CD14-positive monocyte (primary cell): Measurements from ENCODE around the gene MYO15B. TPM values are rescaled to one million over a fixed set of nuclear protein-coding genes. Genes with fewer than 3 reads are reported as not detected.
"Not testable (repeated sequence)": the region's sequence is repeated elsewhere in the genome, so short reads cannot be mapped to it uniquely, and the experiment has no call there.

Experiments used
- DNase-seq, 3 donors: peaks; one replicate each; pipeline ENCODE4 v3.0.0-alpha.2; 2011 to 2022
- H2AFZ ChIP-seq: 2 replicates; pipeline ENCODE4 v1.6.0; 2012; ENCODE audit warnings: mild to moderate bottlenecking, low read depth, low read length, inconsistent platforms; ENCODE audit not compliant: insufficient read depth, poor library complexity, severe bottlenecking
- H3K27ac ChIP-seq, 2 donors: 1 replicate in 1 of 2; 2 replicates in 1 of 2; pipeline ENCODE4 v1.5.1; 2012 to 2013; ENCODE audit warnings: low read length in 2 of 2, control low read depth in 1 of 2, inconsistent platforms in 1 of 2, low read depth in 1 of 2, mild to moderate bottlenecking in 1 of 2
- H3K27me3 ChIP-seq, 2 donors: one replicate each; pipeline versions ENCODE4 v1.6.0 to v1.6.1; 2011 to 2013; ENCODE audit warnings: low read length in 2 of 2; ENCODE audit not compliant: control insufficient read depth in 2 of 2, insufficient read depth in 2 of 2
- H3K36me3 ChIP-seq, 2 donors: replicated peaks in 1 of 2; 1 replicate in 1 of 2; 2 replicates in 1 of 2; pipeline versions ENCODE4 v1.5.1 to v1.6.1; 2012 to 2013; ENCODE audit warnings: low read length in 2 of 2, control low read depth in 1 of 2, inconsistent platforms in 1 of 2, mild to moderate bottlenecking in 1 of 2; ENCODE audit not compliant: insufficient read depth in 2 of 2, control insufficient read depth in 1 of 2
- H3K4me1 ChIP-seq, 2 donors: 1 replicate in 1 of 2; 2 replicates in 1 of 2; pipeline versions ENCODE4 v1.5.1 to v1.6.1; 2012 to 2013; ENCODE audit warnings: low read length in 2 of 2, control low read depth in 1 of 2, inconsistent platforms in 1 of 2, mild to moderate bottlenecking in 1 of 2, moderate library complexity in 1 of 2; ENCODE audit not compliant: insufficient read depth in 2 of 2, control insufficient read depth in 1 of 2
- H3K4me2 ChIP-seq: replicated peaks from 2 replicates; pipeline ENCODE3; 2012; ENCODE audit warnings: low read length, moderate library complexity, mild to moderate bottlenecking; ENCODE audit not compliant: poor library complexity, severe bottlenecking; ENCODE audit errors: extremely low read depth
- H3K4me3 ChIP-seq, 3 experiments: fragments of 200-600 bp in 1 of 3; sonication (generic) in 1 of 3; replicated peaks in 1 of 3; 1 replicate in 2 of 3; 2 replicates in 1 of 3; pipeline ENCODE4 v1.5.1; 2011 to 2013; ENCODE audit warnings: low read length in 3 of 3, mild to moderate bottlenecking in 3 of 3, control low read depth in 2 of 3, low read depth in 2 of 3, inconsistent platforms in 1 of 3, moderate library complexity in 1 of 3
- H3K79me2 ChIP-seq: 2 replicates; pipeline ENCODE4 v1.6.0; 2012; ENCODE audit warnings: mild to moderate bottlenecking, control low read depth, inconsistent platforms, low read length, moderate library complexity; ENCODE audit not compliant: insufficient read depth
- H3K9ac ChIP-seq: 2 replicates; pipeline ENCODE4 v1.6.0; 2017; ENCODE audit warnings: low read length, mild to moderate bottlenecking; ENCODE audit not compliant: insufficient read depth, poor library complexity, severe bottlenecking
- H3K9me3 ChIP-seq, 2 donors: replicated peaks in 1 of 2; 1 replicate in 1 of 2; 2 replicates in 1 of 2; pipeline versions ENCODE4 v1.5.1 to v1.6.1; 2012 to 2013; ENCODE audit warnings: low read length in 2 of 2, control low read depth in 1 of 2; ENCODE audit not compliant: control insufficient read depth in 1 of 2, insufficient read depth in 1 of 2
- H4K20me1 ChIP-seq: 2 replicates; pipeline ENCODE4 v1.6.0; 2012; ENCODE audit warnings: mild to moderate bottlenecking, low read length, control low read depth, moderate library complexity; ENCODE audit not compliant: insufficient read depth
- H3K27ac Mint-ChIP-seq, 7 donors: one replicate each; pipeline ENCODE4 v1.8.0; 2020; ENCODE audit warnings: mild to moderate bottlenecking in 7 of 7, mixed read lengths in 7 of 7, moderate library complexity in 6 of 7, inconsistent platforms in 2 of 7
- H3K27me3 Mint-ChIP-seq, 3 donors: one replicate each; pipeline ENCODE4 v1.8.0; 2021 to 2022; ENCODE audit warnings: low read depth in 3 of 3, mild to moderate bottlenecking in 3 of 3, mixed read lengths in 3 of 3, moderate library complexity in 3 of 3, inconsistent platforms in 1 of 3
- H3K36me3 Mint-ChIP-seq, 2 donors: one replicate each; pipeline ENCODE4 v1.8.0; 2020; ENCODE audit warnings: mixed read lengths in 2 of 2, inconsistent platforms in 1 of 2, mild to moderate bottlenecking in 1 of 2
- H3K4me1 Mint-ChIP-seq: one replicate; pipeline ENCODE4 v1.8.0; 2020; ENCODE audit warnings: mild to moderate bottlenecking, mixed read lengths
- H3K4me3 Mint-ChIP-seq, 2 donors: one replicate each; pipeline ENCODE4 v1.8.0; 2020; ENCODE audit warnings: mild to moderate bottlenecking in 2 of 2, mixed read lengths in 2 of 2, moderate library complexity in 1 of 2
- H3K9me3 Mint-ChIP-seq, 7 donors: one replicate each; pipeline ENCODE4 v1.8.0; 2020 to 2022; ENCODE audit warnings: mixed read lengths in 7 of 7, mild to moderate bottlenecking in 6 of 7, moderate library complexity in 6 of 7, inconsistent platforms in 2 of 7
- CTCF ChIP-seq: fragments of 200-600 bp; IDR thresholded peaks from one replicate; pipeline ENCODE4 v1.8.0; 2022; ENCODE audit warnings: antibody characterized with exemption, mild to moderate bottlenecking
- WGBS: methylation state at CpG from one replicate; pipeline ENCODE4 v1.1.5; 2013; ENCODE audit warnings: missing lambda C conversion rate; ENCODE audit not compliant: insufficient coverage; 5-methylcytosine and 5-hydroxymethylcytosine counted together
- intact Hi-C, 2 donors: fragments of 100-400 bp; cut with micrococcal nuclease; formaldehyde crosslinking; loops; one replicate each; pipeline versions ENCODE4 v1.15.0 to v1.15.1; 2023
- polyA plus RNA-seq, 3 donors: library from polyadenylated mRNA; depleted of rRNA in 1 of 3; unstranded in 2 of 3; stranded (reverse) in 1 of 3; fragments of 300-500 nt in 2 of 3; fragments of >200 nt in 1 of 3; fragmentation: Illumina TruSeq in 2 of 3; gene quantifications; 1 replicate in 2 of 3; 2 replicates in 1 of 3; pipeline ENCODE4 v1.2.3, GENCODE V29; 2012 to 2021

The MYO15B gene
- polyA plus RNA-seq, 3 donors, result 0.17 to 596 (median 0.62) TPM

- Histone ChIP-seq H3K79me2 (no peaks in the 10 kb centered on the region), H3K9me3 (peaks cover 0 to 3% of the 10 kb centered on the region in 2 donors), H3K4me3 (no peak overlapping the region), H3K4me2 (no peak overlapping the region), H3K36me3 (no peaks in the 10 kb centered on the region), H3K9ac (no peak overlapping the region), H2AFZ (no peak overlapping the region), H3K4me1 (peaks cover 12 to 13% of the 10 kb centered on the region in 2 donors), H3K27me3 (peaks cover 0 to under 1% of the 10 kb centered on the region in 2 donors), H3K27ac (no peak overlapping the region), H4K20me1 (no peaks in the 10 kb centered on the region)
- Mint-ChIP-seq H3K4me3 (no peak overlapping the region), H3K27me3 (peaks cover 0 to 6% (median 5%) of the 10 kb centered on the region in 3 donors), H3K36me3 (peaks cover 0 to 4% of the 10 kb centered on the region in 2 donors), H3K27ac (peak overlapping the region in 3 of 7 donors; percentile 29 to 53 (median 45)), H3K4me1 (peaks cover 16% of the 10 kb centered on the region), H3K9me3 (peaks cover 2 to 6% (median 4%) of the 10 kb centered on the region in 7 donors)
- intact Hi-C loops, result no loop called here
- DNase-seq, result no peak
- no peak for TF ChIP-seq CTCF
- 96% methylated on average over 10 of the region's 11 CpGs for WGBS
These were observed 11.9 kb upstream of the MYO15B start for GRCh38 chr17:75575728-75576127.

GRCh38 chr17:75576661-75577060 is 10.9 kb upstream of the MYO15B start:
- Histone ChIP-seq H3K27ac (no peak overlapping the region), H2AFZ (no peak overlapping the region), H3K36me3 (no peaks in the 10 kb centered on the region), H3K79me2 (no peaks in the 10 kb centered on the region), H3K9me3 (peaks cover 0 to 11% of the 10 kb centered on the region in 2 donors), H3K27me3 (peaks cover 0 to 7% of the 10 kb centered on the region in 2 donors), H3K4me3 (no peak overlapping the region), H4K20me1 (no peaks in the 10 kb centered on the region), H3K4me1 (peaks cover 4 to 7% of the 10 kb centered on the region in 2 donors), H3K9ac (no peak overlapping the region), H3K4me2 (no peak overlapping the region)
- Mint-ChIP-seq H3K27ac (peak overlapping the region in 2 of 7 donors; percentile 50 to 60), H3K9me3 (peaks cover 9 to 12% (median 10%) of the 10 kb centered on the region in 7 donors), H3K36me3 (peaks cover 0 to 6% of the 10 kb centered on the region in 2 donors), H3K4me1 (peaks cover 15% of the 10 kb centered on the region), H3K4me3 (no peak overlapping the region), H3K27me3 (peaks cover 4 to 12% (median 6%) of the 10 kb centered on the region in 3 donors)
- WGBS, result 87% methylated on average over 3 of the region's 15 CpGs
- intact Hi-C loops, result no loop called here
- DNase-seq, result no peak
- TF ChIP-seq CTCF, result no peak

- H3K27ac ChIP-seq, H3K9ac ChIP-seq, DNase-seq, H2AFZ ChIP-seq, H3K36me3 Mint-ChIP-seq, H3K27me3 ChIP-seq, H3K27ac Mint-ChIP-seq, H3K79me2 ChIP-seq, H3K4me1 ChIP-seq, H4K20me1 ChIP-seq, H3K36me3 ChIP-seq: not testable (repeated sequence)
- intact Hi-C loops, result loop anchor here in 1 of 2 donors (10.0 kb wide), 2 partner anchors 156 to 316 kb away; partner anchors contain the start of genes GGA3 and MRPS7
- peaks cover 9 to 12% (median 10%) of the 10 kb centered on the region in 7 donors for H3K9me3 Mint-ChIP-seq
- WGBS, result 32% methylated on average over 19 of the region's 23 CpGs
- peak overlapping the region; percentile 64 to 86 for H3K4me3 Mint-ChIP-seq
- Histone ChIP-seq H3K4me2 (peak overlapping the region; percentile 33), H3K4me3 (peak overlapping the region in 2 of 3 experiments; percentile 12 to 46), H3K9me3 (peaks cover 0 to 11% of the 10 kb centered on the region in 2 donors)
- peaks cover 12% of the 10 kb centered on the region for H3K4me1 Mint-ChIP-seq
- peaks cover 6 to 16% (median 9%) of the 10 kb centered on the region in 3 donors for H3K27me3 Mint-ChIP-seq
These were observed 6.4 kb upstream of the MYO15B start for GRCh38 chr17:75581121-75581725.
